HG03457 (cell line): ENCODE measurements around the gene PLA2G4A.
A peak's percentile ranks its signal among the peaks of the same experiment; 100 is the strongest.
"Not testable (repeated sequence)": the region's sequence is repeated elsewhere in the genome, so short reads cannot be mapped to it uniquely, and the experiment has no call there.

ENCODE experiments used
- ATAC-seq: cut with Tn5 transposase; IDR thresholded peaks from one replicate; pipeline ENCODE4 v1.9.1; 2021; ENCODE audit warnings: moderate number of reproducible peaks; ENCODE audit not compliant: unreplicated experiment

Gene PLA2G4A

DNA sequence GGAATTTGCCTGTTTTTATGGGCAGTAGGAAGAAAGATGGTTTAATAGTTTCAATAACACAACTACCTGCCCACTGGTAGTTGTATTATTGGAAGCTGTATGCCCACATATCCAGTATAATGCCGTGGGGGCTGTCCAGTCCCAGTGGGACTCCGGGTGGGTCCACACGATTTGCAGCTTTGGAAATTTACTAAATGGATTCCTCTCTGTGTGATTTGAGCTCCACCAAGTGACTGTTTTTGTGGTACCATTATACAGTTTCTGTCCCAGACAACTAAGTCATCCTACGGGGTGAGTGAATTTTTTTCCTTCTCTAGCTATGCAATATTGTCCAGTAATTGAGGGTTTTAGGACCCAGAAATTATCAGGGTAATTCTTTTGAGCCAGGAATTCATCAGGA, 86.8 kb downstream of the PLA2G4A start:
- no peak for ATAC-seq

DNA sequence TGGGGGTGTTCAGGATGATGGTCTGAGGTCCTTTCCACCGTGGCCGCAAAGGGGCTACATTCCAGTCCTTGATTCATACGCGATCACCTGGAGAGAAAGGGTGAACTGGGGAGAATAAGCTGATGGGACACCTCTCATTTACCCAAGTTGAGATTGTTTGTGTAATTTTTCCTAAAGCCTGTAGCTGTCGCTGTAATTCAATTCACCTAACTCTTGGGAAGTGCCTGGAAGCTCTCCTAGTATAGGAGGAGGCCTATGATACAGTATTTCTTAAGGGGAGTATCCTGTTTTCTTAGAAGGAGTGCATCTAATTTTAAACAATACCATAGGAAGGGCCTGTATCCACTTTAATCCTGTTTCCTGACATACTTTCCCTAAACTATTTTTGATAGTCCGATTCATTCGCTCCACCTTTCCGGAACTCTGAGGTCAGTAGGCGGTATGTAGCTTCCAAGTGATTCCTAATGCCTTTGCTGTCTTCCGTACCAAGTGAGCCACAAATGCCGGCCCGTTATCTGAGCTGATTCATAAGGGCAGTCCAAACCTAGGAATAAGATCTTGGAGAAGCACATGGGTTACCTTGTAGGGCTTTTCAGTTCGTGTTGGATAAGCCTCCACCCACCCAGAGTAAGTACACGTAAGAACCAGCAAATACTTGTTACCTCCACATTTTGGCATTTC, 88.5 kb downstream of the PLA2G4A start:
- ATAC-seq, result not testable (repeated sequence)

DNA sequence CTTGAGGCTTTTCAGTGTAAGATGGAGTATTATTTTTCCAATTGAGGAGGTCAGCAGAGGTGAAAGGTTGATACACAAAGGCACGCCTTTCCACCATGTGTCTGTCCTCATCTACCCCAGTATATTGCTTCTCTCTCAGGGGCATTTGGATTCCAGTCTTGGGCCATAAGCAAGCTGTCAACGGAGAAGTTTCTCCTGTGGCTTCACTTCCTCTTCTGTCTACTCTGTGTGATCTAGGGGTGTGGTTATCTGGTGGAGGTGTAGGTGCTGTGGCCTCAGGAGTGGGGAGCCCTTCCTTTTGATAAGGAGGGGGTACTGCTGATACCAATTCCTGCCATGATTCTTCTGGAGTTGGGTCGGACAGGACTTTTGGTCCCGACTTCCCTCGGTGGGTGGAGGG, 92.6 kb downstream of the PLA2G4A start:
- not testable (repeated sequence) for ATAC-seq

DNA sequence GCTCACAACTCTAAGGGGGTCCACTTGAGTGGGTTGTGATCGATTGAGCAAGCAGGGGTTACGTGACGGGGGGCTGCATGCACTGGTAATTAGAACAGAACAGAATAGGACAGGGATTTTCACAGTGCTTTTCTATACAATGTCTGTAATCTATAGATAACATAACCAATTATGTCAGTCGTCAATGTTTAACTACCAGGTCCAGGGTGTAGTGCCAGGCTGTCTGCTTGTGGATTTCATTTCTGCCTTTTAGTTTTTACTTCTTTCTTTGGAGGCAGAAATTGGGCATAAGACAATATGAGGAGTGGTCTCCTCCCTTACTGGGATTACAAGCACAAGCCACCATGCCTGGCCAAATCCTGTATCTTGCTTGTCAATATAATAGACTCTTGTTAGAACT, 94.1 kb downstream of the PLA2G4A start:
- not testable (repeated sequence) for ATAC-seq

DNA sequence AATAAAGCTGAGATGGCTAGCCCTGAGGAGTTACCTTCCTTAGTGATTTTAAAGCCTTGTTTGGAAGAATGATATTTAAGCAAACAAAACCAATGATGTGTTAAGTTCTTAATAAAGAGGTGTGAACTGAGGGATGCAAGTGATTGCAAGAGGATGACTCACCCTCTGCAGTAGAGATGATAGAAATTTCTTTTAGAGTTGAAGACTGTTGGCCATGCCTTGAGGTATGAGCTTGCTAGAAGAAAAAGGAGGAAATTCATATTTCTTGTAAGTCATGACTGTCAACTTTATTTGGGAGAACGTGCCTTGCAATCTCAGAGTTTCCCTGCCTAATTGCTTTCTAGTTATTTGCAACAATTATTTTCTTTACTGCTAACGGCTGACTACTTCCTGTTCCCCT, 94.7 kb downstream of the PLA2G4A start:
- no peak for ATAC-seq

DNA sequence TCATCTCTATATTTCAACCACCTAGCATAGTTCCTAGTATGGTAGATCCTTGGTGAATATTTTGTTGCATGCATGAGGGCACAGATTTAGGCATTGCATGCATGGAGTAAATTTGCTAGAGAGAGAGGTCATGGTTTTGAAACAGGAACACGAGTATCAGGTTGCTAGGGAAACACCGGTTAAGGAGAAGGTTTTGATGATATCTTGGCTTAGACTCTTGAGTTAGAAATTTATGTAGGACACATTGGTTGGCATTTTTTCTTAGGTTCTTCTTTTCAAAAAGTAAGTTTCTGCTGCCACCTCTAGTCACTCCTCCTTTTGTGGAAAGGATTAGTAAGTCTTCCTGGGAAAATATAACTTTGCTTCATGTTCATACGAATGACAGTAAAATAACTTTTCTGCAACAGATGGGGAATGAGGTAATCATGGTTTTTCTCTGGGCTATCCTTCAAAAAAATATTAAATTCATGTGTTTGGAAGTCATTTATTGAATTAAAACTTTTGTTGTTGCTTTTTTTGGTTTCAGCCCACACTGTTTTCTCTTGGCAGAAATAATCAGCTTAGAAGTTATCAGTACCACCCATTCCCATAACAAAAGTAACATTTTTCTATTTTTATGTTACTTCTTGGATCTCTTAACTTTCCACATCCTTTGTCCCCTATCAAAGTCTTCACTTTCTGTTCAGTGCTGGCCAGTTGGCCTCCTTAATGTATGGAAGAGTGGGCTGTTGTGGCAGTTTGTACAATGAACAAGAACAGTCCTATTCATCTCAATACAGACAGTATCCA, 97.3 kb downstream of the PLA2G4A start:
- ATAC-seq, result no peak

DNA sequence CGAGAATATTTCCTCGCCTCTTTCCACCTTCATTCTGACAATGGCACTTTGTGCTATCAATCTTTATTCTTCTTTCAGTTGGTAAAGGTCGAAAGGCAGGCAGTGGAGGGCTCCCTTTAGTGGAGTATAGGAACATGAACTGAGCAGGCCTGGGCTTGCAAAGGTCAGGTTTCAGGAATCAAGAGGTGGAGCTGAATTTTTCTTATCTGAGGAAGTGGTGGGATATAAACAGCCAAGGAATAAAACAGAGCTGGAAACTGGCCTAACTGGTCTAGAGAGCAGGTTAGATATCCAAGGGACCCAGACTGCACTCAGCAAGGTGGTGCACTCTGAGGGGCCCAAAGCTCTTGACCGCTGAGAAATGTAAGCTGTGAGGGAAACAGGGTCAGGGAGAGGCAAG, 99.1 kb downstream of the PLA2G4A start:
- ATAC-seq, result no peak

DNA sequence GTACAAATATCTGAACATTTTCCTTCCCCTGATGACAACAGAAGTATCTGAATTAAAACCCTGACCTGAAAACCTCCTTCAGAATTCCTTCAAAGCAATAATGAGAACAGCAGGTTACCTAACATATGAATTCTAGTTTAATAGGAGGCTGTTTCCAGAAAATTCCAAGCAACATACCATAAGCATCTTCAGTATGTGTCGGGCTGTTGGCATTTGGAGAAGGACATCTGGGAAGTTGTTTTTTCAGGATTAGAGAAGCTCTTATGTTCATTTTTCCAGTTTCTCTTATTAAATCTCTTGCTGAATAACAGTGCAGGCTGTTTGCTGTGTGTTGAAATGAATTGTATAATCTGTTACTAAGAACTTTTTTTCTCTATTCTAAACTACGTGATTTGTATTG, 101.5 kb downstream of the PLA2G4A start:
- ATAC-seq, result no peak

DNA sequence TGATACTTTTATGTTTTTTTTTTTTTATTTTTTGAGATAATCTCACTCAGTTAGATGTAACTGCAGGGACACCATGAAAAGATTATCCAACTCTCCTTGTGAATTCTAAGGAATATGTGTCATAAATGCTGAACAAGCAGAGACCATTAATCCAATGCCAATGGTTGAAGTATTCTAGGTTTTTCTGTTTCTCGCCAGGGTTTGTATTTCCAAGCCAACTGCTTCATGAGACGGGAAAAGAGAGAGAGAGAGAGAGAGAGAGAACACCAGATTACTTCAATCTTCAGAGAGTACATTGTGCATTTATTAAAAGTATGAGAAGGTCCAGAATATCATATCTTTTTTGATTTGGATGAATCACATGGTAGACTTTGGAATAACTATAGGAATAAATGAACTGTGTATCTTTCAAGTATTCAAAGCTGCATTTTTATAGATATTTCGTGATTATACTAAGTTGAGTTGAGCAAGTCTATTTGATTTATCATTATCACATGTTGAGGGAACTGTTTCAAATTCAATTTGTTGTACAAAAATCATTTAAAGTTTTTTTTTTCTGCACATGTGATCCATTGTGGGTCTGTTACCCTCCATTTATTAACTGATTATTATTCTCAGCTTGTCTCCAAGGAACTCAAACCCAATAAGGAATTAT, 108.4 kb downstream of the PLA2G4A start:
- ATAC-seq, result no peak

DNA sequence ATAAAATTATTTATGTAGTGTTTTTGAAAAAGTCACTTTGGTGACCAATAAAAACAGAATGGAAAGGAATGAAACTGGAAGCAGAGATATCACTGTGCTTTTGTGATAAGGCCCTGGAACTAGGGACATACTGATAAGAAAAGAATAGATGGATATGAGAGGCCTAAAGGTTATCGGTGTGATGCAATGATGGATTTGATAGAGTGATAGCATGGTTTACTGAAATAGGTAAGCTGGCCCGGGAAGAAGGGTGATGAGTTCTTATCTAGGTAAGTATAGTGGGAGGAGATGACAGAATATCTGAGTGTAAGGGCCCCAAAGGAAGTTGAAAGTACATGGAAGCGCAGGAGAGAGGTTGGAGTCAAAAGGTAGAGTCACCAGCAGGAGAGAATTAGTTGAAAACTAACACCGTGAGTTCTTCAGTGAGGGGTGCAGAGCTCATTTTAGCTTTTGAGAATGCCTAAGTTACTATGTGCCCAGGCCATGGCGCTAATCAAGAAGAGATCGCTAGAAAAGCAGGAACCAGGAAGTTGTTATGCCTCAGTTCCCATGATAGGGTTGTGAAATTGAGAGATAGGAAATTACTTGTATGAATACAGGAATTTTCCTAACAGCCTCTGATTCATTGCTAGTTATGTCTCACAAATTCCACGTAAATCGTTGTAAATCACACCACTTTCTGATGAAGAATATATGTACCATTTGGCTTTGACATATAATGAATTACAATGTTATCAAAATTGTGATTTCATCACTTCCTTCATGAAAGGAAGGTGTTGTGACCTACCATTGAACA, 115.3 kb downstream of the PLA2G4A start:
- ATAC-seq, result no peak

DNA sequence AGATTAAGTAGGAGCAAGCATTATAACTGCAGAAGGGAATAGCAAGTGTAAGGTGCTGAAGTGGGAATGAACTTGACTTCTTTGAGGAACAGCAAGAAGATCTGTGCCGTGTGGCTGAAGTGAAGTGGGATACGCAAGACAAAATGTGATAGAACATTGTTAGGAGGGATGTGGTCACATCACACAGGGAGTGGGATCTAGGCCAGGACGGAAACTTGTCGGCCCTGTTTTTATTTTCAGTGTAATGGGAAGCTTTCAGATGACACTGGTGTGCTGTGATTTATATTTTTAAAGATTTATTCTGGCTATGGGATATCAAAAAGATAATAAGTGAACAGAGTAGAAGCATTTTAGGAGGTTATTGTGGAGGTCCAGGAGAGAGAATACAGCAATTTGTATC, 116.4 kb downstream of the PLA2G4A start:
- ATAC-seq, result no peak

DNA sequence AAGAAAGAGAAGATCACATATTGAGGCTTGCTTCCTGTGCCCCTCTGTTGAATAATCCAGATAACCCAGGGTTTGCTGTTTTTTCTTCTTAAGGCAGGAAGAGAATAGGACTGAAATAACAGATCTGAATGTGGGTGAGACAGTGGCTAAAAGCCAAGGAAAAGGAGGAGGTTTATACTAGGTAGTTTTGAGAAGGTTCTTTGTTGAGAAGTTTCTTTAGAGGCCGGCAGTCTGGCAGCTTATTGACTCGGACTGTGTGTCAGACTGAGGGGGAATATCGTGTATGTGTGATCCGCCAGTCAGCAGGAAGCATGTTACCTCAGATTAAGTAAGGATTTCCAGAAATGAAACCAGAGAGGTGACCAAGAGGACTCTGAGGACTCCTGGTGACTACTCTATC, 119.8 kb downstream of the PLA2G4A start:
- no peak for ATAC-seq

DNA sequence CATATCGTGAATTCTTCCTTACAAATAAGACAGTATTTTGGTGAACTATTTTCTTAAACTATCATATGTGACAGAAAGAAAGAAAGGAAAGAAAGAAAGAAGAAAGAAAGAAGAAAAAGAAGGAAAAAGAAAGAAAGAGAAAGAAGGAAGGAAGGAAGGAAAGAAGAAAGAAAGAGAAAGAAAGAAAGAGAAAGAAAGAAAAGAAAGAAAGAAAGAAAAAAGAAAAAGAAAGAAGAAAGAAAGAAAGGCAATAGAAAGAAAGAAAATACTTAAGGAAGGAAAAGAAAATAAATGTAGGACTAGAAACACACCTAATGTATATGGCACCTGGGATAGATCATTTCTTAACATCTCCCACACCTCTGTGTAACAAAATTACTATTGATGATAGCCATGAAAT, 120.4 kb downstream of the PLA2G4A start:
- no peak for ATAC-seq

DNA sequence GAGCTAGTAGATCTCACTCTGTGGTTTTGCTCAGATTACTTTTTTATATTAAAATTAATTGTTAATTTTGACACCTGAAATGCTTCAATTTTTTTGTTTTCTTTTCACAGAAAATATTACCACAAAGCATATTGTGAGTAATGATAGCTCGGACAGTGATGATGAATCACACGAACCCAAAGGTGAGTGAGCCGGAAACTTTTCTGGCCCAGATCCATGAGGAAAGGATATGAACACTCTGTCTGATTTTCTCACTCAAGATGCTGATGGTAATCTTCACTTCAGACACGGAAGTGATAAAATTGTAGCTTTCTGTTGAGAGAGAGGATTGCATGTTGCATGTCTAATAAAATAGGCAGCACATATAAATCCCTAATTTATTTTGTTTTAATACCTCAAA, 121.8 kb downstream of the PLA2G4A start:
- ATAC-seq, result no peak

DNA sequence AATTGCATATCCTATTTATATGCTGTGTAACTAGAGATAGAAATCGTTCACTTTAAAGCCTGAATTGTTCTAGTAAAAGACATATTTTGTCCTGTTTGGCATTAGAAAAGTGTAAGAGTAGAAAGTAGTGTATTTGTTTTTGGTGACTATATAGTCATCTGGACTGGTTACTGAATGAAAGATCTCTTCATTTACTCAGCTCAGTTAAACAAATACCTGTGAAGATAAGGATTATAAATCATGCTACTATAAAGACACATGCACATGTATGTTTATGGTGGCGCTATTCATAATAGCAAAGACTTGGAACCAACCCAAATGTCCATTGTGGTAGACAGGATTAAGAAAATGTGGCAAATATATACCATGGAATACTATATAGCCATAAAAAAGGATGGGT, 125.1 kb downstream of the PLA2G4A start:
- no peak for ATAC-seq

DNA sequence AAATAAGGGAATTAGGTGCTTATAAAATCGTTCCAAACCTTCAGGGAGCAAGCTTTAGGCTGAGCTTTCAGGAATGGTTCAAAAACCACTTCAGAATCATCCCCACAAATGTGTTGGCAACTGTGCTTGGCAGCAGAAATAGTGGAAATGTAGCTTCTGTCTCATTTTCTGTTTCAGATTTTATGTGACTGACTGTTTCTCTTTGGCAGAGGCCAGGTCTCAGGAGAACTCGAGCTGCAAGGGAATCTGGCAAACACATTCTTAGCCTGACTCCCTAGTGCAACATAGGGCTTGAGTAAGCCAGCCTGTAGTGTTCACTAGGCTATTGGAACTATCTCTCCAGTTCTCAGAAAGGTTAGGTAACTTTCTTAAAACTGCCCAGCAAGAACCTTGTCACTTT, 128.6 kb downstream of the PLA2G4A start:
- ATAC-seq, result no peak

DNA sequence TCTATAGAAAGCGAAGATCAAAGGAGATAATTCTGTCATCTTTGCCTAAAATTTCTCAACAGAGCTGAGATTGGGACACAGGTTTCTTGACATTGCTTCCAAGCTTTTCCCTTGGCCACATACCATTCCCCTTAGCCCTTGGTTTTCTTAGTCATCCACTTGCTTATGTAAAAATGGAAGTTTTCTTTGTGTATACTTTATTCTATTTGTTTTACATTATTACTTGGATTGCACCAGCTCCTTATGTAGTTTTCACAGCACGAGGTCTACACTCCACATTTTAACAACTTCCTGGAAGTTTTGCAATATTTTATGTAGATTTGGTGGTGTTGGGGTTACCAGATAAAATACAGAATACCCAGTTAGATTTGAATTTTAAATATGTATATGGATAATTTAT, 129.8 kb downstream of the PLA2G4A start:
- no peak for ATAC-seq

DNA sequence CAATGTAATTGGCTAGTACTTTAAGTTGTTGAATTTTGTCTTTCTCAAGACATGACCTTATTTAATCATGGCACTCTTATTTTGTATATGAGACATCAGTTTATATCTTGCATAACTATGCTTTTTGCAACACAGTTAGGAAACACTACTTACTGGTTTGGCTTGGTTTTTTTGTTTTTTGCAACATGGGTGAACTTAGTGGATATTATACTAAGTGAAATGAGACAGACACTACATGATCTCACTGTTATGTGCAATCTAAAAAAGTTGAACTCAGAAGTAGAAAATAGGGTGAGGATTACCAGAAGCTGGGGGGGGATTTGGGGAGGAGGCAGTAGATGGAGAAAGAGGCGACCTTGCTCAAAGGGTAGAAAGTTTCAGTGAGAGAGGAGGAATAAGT, 132.1 kb downstream of the PLA2G4A start:
- no peak for ATAC-seq

DNA sequence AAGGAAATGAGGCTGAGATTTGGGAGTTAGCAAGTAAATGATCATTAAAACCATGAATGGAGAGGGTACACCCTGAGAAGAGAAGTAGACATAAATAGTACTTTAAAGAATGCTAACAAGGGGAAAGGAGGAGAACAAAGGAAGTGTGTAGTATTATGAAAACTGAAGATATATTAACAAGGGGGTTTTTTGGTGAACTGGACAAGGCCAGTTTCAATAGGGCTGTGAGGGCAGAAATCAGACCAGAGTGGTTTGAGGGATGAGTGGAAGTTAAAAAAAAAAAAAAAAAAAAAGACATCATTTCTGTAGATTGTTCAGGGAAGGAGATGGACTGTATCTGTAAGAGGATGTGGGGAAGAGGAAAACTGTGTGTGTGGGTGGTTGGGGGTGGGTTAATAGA, 137.1 kb downstream of the PLA2G4A start:
- ATAC-seq, result peak; percentile 68

DNA sequence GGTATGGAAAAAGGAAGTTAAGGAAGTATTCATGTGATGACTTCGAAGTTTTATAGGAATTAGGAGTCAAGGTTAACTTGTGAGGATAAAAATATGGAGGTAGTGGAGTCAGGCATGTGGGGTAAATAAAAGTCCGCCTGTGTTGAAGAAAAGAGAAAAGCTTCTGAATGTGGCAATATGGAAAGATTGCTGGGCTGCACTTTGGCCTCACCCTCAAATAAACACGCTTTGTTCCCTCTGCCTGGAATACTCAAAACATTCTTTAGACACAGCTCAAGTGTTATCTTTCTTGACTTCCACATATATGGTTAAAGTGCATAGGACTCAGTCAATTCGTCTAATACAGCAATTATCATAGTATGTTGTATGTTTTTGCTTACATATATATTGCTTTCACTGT, 137.7 kb downstream of the PLA2G4A start:
- ATAC-seq, result no peak

DNA sequence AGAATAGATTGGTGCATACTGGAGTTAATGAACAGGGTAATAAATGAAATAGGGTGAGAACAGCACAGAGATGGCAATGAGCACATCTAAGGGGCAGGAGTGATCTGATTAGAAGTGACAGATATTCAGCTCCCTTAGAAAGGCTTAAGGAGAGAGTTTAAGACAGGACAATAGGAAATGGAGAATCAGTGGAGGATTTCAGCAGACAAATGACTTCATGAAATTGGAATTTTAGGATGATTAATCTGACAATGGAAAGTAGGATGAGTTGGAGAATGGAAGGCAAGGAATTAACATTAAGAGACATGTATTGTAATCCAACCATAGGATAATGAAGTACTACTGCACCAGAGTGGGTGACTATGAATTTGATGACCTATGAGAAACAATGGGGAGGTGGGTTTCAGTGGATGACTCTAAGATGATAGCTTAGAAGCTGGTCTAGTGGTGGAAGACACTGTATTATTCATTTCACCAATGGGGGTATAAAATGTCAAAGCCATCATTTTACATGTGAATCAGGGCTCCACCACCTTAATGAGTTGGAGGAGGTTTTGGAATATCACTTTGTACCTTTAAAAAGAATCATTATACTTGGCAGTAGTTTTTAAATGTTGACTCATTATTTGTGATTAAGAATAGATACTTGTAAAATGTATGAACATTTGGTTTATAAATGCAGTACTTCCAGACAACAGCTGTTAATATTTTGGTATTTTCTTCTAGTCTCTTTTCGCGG, 139.1 kb downstream of the PLA2G4A start:
- ATAC-seq, result no peak
